K562 (cell line): ENCODE results near the gene DPEP3. TPM values are rescaled to one million over a fixed set of nuclear protein-coding genes. Genes with fewer than 3 reads are reported as not detected.
A peak's percentile ranks its signal among the peaks of the same experiment; 100 is the strongest.

Experiments used
- ARID1B ChIP-seq: fragments of 450-650 bp; IDR thresholded peaks from 2 replicates; pipeline ENCODE4 v1.6.1; 2016; ENCODE audit warnings: antibody characterized with exemption, mild to moderate bottlenecking, inconsistent platforms
- ATF7 ChIP-seq: fragments of 450-650 bp; IDR thresholded peaks from 2 replicates; pipeline ENCODE4 v1.7.1; 2014; ENCODE audit warnings: mild to moderate bottlenecking, moderate library complexity
- CXXC5 ChIP-seq: fragments of 250-450 bp; sonication (Bioruptor Pico); IDR thresholded peaks from 2 replicates; pipeline ENCODE4 v1.8.0; 2022; ENCODE audit warnings: inconsistent platforms, mild to moderate bottlenecking, moderate library complexity
- HDGF ChIP-seq: fragments of 450-650 bp; IDR thresholded peaks from 2 replicates; pipeline ENCODE4 v1.6.1; 2016
- HNRNPK ChIP-seq: fragments of 200-400 bp; formaldehyde crosslinking; IDR thresholded peaks from one replicate; pipeline ENCODE4 v1.6.1; 2018; ENCODE audit warnings: mild to moderate bottlenecking, low read depth, low read length; ENCODE audit not compliant: poor library complexity, severe bottlenecking
- IRF2 ChIP-seq: sonication (generic); formaldehyde crosslinking; IDR thresholded peaks from 2 replicates; pipeline ENCODE4 v1.8.1; 2022; ENCODE audit warnings: mild to moderate bottlenecking, missing genetic modification reagents
- NCOA6 ChIP-seq: fragments of 450-650 bp; IDR thresholded peaks from 2 replicates; pipeline ENCODE4 v1.6.1; 2017; ENCODE audit warnings: mild to moderate bottlenecking
- NRF1 ChIP-seq, 2 experiments: fragments of 450-650 bp; IDR thresholded peaks in 1 of 2; conservative IDR thresholded peaks in 1 of 2; 2 replicates each; pipeline ENCODE4 v1.6.1; 2014; ENCODE audit warnings: mild to moderate bottlenecking in 2 of 2
- SAFB ChIP-seq: fragments of 200-400 bp; formaldehyde crosslinking; IDR thresholded peaks from 2 replicates; pipeline ENCODE4 v1.6.1; 2017; ENCODE audit warnings: low read depth, low read length, borderline replicate concordance
- SMARCC2 ChIP-seq: fragments of 450-650 bp; IDR thresholded peaks from 2 replicates; pipeline ENCODE4 v1.6.1; 2017; ENCODE audit warnings: antibody characterized with exemption, moderate library complexity, mild to moderate bottlenecking, low read depth
- SREBF2 ChIP-seq: sonication (generic); formaldehyde crosslinking; IDR thresholded peaks from 2 replicates; pipeline ENCODE4 v1.4.0; 2020; ENCODE audit warnings: mild to moderate bottlenecking, missing genetic modification reagents
- STAG1 ChIP-seq: sonication (generic); formaldehyde crosslinking; IDR thresholded peaks from 2 replicates; pipeline ENCODE4 v1.5.0; 2020; ENCODE audit warnings: missing genetic modification reagents, borderline replicate concordance
- ZFPM2 ChIP-seq: fragments of 250-450 bp; sonication (Bioruptor Pico); IDR thresholded peaks from 2 replicates; pipeline ENCODE4 v1.5.1; 2022; ENCODE audit warnings: mild to moderate bottlenecking
- ZNF408 ChIP-seq: fragments of 250-450 bp; sonication (Bioruptor Pico); IDR thresholded peaks from 2 replicates; pipeline ENCODE4 v1.4.0; 2020; ENCODE audit warnings: low read depth, mild to moderate bottlenecking, moderate library complexity
- polyA plus RNA-seq, 8 experiments: library from polyadenylated mRNA; depleted of rRNA in 4 of 8; stranded (reverse) in 5 of 8; unstranded in 3 of 8; fragments of >200 nt; fragmentation: Nextera tagmentation in 2 of 8; fragmentation: Illumina TruSeq in 1 of 8; extraction: Ambion mirVana in 2 of 8; extraction: Trizol in 1 of 8; gene quantifications; 2 replicates each; pipeline versions ENCODE4 v1.2.1 to v1.2.3, GENCODE V29; 2011 to 2014; ENCODE audit warnings: inconsistent platforms in 1 of 8, missing spikeins in 1 of 8
- total RNA-seq, 7 experiments: library from RNA; depleted of rRNA in 6 of 7; stranded (reverse); fragments of >200 nt in 6 of 7; fragmentation: Illumina TruSeq in 2 of 7; extraction: Trizol in 2 of 7; gene quantifications; 2 replicates each; pipeline versions ENCODE4 v1.2.1 to v1.2.3, GENCODE V29; 2011 to 2021; ENCODE audit warnings: low replicate concordance in 1 of 7
- TF ChIP-seq, protein P1 (sequence below): fragments of 150-350 bp; conservative IDR thresholded peaks from 2 replicates; pipeline ENCODE4 v1.6.1; 2014; ENCODE audit warnings: low read length
- TF ChIP-seq, protein P2 (sequence below): sonication (generic); formaldehyde crosslinking; IDR thresholded peaks from 2 replicates; pipeline ENCODE4 v1.8.0; 2022; ENCODE audit warnings: mild to moderate bottlenecking, missing genetic modification reagents
- TF ChIP-seq, protein P3 (sequence below): fragments of 450-650 bp; IDR thresholded peaks from 2 replicates; pipeline ENCODE4 v1.6.1; 2017; ENCODE audit warnings: mild to moderate bottlenecking, moderate library complexity
- TF ChIP-seq, protein P4 (sequence below): sonication (generic); formaldehyde crosslinking; IDR thresholded peaks from 2 replicates; pipeline ENCODE4 v1.8.1; 2023; ENCODE audit warnings: mild to moderate bottlenecking, missing genetic modification reagents

Gene DPEP3
- total and polyA plus RNA-seq, 9 of the 15 experiments (the other 6 are each of a cell fraction or from before 2014, with no cell fraction given): not detected

DNA sequence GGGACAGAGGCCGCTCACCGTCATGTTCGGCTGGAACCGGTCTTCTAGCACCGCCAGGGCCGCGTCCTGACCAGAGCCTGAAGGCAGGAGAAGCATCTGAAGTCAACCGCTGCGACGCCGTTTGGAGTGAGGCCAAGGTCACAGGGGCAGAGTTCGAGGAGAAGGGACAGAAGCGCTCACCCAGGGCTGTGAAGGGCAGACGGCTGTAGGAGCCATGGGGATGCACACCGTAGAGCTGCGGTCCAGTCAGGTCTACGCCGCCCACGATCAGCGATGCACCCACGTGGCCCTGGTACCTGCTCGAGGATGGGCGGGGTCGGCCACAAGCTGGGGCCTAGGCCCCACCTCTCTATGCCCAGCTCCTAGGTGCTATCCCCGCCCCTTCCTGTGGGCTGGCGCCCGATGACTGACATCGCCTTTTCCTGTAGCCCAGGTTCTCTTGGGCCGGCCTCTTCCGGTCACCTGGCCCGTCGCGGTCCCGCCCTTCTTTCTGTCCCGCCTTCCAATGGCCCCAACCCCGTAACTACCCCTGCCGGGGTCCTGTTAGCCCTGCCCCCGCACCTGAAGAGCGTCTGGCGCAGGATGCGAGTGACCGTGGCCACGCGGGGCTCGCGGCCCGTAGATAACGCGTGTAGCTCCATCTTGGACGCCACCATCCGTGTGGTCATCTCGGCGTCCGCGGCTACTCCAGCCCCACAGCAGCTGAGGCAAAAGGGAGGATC, 44.7 kb downstream of the DPEP3 start (continued):
- TF ChIP-seq, protein P1, sequence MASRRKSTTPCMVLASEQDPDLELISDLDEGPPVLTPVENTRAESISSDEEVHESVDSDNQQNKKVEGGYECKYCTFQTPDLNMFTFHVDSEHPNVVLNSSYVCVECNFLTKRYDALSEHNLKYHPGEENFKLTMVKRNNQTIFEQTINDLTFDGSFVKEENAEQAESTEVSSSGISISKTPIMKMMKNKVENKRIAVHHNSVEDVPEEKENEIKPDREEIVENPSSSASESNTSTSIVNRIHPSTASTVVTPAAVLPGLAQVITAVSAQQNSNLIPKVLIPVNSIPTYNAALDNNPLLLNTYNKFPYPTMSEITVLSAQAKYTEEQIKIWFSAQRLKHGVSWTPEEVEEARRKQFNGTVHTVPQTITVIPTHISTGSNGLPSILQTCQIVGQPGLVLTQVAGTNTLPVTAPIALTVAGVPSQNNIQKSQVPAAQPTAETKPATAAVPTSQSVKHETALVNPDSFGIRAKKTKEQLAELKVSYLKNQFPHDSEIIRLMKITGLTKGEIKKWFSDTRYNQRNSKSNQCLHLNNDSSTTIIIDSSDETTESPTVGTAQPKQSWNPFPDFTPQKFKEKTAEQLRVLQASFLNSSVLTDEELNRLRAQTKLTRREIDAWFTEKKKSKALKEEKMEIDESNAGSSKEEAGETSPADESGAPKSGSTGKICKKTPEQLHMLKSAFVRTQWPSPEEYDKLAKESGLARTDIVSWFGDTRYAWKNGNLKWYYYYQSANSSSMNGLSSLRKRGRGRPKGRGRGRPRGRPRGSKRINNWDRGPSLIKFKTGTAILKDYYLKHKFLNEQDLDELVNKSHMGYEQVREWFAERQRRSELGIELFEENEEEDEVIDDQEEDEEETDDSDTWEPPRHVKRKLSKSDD: no peak
- TF ChIP-seq, protein P2, sequence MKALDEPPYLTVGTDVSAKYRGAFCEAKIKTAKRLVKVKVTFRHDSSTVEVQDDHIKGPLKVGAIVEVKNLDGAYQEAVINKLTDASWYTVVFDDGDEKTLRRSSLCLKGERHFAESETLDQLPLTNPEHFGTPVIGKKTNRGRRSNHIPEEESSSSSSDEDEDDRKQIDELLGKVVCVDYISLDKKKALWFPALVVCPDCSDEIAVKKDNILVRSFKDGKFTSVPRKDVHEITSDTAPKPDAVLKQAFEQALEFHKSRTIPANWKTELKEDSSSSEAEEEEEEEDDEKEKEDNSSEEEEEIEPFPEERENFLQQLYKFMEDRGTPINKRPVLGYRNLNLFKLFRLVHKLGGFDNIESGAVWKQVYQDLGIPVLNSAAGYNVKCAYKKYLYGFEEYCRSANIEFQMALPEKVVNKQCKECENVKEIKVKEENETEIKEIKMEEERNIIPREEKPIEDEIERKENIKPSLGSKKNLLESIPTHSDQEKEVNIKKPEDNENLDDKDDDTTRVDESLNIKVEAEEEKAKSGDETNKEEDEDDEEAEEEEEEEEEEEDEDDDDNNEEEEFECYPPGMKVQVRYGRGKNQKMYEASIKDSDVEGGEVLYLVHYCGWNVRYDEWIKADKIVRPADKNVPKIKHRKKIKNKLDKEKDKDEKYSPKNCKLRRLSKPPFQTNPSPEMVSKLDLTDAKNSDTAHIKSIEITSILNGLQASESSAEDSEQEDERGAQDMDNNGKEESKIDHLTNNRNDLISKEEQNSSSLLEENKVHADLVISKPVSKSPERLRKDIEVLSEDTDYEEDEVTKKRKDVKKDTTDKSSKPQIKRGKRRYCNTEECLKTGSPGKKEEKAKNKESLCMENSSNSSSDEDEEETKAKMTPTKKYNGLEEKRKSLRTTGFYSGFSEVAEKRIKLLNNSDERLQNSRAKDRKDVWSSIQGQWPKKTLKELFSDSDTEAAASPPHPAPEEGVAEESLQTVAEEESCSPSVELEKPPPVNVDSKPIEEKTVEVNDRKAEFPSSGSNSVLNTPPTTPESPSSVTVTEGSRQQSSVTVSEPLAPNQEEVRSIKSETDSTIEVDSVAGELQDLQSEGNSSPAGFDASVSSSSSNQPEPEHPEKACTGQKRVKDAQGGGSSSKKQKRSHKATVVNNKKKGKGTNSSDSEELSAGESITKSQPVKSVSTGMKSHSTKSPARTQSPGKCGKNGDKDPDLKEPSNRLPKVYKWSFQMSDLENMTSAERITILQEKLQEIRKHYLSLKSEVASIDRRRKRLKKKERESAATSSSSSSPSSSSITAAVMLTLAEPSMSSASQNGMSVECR (CRISPR knock-in tag): peak; percentile 95
- no peak for TF ChIP-seq SREBF2 (CRISPR knock-in tag)
- peak; percentile 69 to 75 for TF ChIP-seq NRF1 (conservative IDR thresholded peaks at IDR 0.05 in 1 of 2, IDR thresholded peaks at IDR 0.05 in 1 of 2)
- no peak for TF ChIP-seq IRF2 (CRISPR knock-in tag)
- no peak for TF ChIP-seq STAG1
- peak; percentile 75 for TF ChIP-seq ATF7
- TF ChIP-seq ZFPM2: 0 out of 2 replicates have a peak, but pooled peaks have one; percentile 5
- TF ChIP-seq HDGF: 0 out of 2 replicates have a peak, but pooled peaks have one; percentile 35
- peak; percentile 65; the same call in 1 of the 2 replicates for TF ChIP-seq CXXC5 (CRISPR knock-in tag)
- no peak for TF ChIP-seq NCOA6
- TF ChIP-seq, protein P3, sequence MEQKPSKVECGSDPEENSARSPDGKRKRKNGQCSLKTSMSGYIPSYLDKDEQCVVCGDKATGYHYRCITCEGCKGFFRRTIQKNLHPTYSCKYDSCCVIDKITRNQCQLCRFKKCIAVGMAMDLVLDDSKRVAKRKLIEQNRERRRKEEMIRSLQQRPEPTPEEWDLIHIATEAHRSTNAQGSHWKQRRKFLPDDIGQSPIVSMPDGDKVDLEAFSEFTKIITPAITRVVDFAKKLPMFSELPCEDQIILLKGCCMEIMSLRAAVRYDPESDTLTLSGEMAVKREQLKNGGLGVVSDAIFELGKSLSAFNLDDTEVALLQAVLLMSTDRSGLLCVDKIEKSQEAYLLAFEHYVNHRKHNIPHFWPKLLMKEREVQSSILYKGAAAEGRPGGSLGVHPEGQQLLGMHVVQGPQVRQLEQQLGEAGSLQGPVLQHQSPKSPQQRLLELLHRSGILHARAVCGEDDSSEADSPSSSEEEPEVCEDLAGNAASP: no peak
- TF ChIP-seq ZNF408 (CRISPR knock-in tag): no peak
- peak; percentile 73; the same call in 1 of the 2 replicates for TF ChIP-seq SAFB
- TF ChIP-seq, protein P4, sequence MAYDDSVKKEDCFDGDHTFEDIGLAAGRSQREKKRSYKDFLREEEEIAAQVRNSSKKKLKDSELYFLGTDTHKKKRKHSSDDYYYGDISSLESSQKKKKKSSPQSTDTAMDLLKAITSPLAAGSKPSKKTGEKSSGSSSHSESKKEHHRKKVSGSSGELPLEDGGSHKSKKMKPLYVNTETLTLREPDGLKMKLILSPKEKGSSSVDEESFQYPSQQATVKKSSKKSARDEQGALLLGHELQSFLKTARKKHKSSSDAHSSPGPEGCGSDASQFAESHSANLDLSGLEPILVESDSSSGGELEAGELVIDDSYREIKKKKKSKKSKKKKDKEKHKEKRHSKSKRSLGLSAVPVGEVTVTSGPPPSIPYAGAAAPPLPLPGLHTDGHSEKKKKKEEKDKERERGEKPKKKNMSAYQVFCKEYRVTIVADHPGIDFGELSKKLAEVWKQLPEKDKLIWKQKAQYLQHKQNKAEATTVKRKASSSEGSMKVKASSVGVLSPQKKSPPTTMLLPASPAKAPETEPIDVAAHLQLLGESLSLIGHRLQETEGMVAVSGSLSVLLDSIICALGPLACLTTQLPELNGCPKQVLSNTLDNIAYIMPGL (CRISPR knock-in tag): peak; percentile 5; the same call in 1 of the 2 replicates
- no peak for TF ChIP-seq SMARCC2
- TF ChIP-seq HNRNPK: no peak
- TF ChIP-seq ARID1B: no peak; the same call in 1 of the 2 replicates
